Measurements from ENCODE around the gene ETV1.

GRCh38 chr7:13933536-13933935 is 55.9 kb downstream of the ETV1 start:
- TF ChIP-seq CTCF (conservative IDR thresholded peaks at IDR 0.05) (no peak), ZFX (IDR thresholded peaks at IDR 0.05) (no peak)
